Activated CD8-positive, alpha-beta memory T cell treated with anti-CD3 and anti-CD28 coated beads, Interleukin-2, amount 50 U/mL, for 48 hours (primary cell): ENCODE results near the gene DOK1.
A peak's percentile ranks its signal among the peaks of the same experiment; 100 is the strongest.

Experiments
- DNase-seq: peaks from one replicate; pipeline ENCODE4 v3.0.0-alpha.2; 2020

The DOK1 gene

GRCh38 chr2:74525717-74526648 lies 28.5 kb upstream of the DOK1 start, which contains the start of gene DQX1:
Gene DQX1, minus strand, starts transcription at chr2:74526231. Its CDS starts 502 bp downstream, at chr2:74525729.
- DNase-seq, result no peak

- DNase-seq, result no peak
Observed at GRCh38 chr2:74526649-74527230, 27.8 kb upstream of the DOK1 start.

- no peak for DNase-seq
Observed at GRCh38 chr2:74527741-74528140, 26.8 kb upstream of the DOK1 start.

GRCh38 chr2:74528600-74529356 lies 25.7 kb upstream of the DOK1 start:
- DNase-seq, result no peak

GRCh38 chr2:74529357-74530238 lies 24.9 kb upstream of the DOK1 start, which contains the start of the genes AUP1 and HTRA2:
Gene AUP1, minus strand, starts transcription at chr2:74529706. Its CDS starts 77 bp downstream, at chr2:74529629.
Gene HTRA2, plus strand, starts transcription at chr2:74529933. Its CDS starts 74 bp downstream, at chr2:74530007.
- peak; percentile 95 for DNase-seq

GRCh38 chr2:74530239-74531187 lies 24.0 kb upstream of the DOK1 start:
- DNase-seq, result peak; percentile 72

- no peak for DNase-seq
Observed at GRCh38 chr2:74531666-74532065, 22.9 kb upstream of the DOK1 start.

GRCh38 chr2:74532222-74532621 lies 22.3 kb upstream of the DOK1 start:
- no peak for DNase-seq

GRCh38 chr2:74533464-74533863 lies 21.1 kb upstream of the DOK1 start:
- DNase-seq, result no peak

- DNase-seq, result no peak
Observed at GRCh38 chr2:74534411-74534810, 20.1 kb upstream of the DOK1 start.

GRCh38 chr2:74535440-74535965 lies 19.0 kb upstream of the DOK1 start:
- DNase-seq, result no peak

GRCh38 chr2:74536166-74536950 lies 18.2 kb upstream of the DOK1 start:
- DNase-seq, result no peak

GRCh38 chr2:74537140-74537539 lies 17.4 kb upstream of the DOK1 start:
- no peak for DNase-seq

- DNase-seq, result no peak
Observed at GRCh38 chr2:74538881-74539339, 15.6 kb upstream of the DOK1 start.

- no peak for DNase-seq
Observed at GRCh38 chr2:74540291-74540690, 14.2 kb upstream of the DOK1 start.

GRCh38 chr2:74542978-74543377 lies 11.5 kb upstream of the DOK1 start:
- DNase-seq, result no peak

GRCh38 chr2:74544634-74545033 lies 9.9 kb upstream of the DOK1 start:
- no peak for DNase-seq

- DNase-seq, result no peak
Observed at GRCh38 chr2:74546004-74546403, 8.5 kb upstream of the DOK1 start.

- no peak for DNase-seq
Observed at GRCh38 chr2:74548285-74548899, 6.1 kb upstream of the DOK1 start.
